ENCODE measurements around the gene IARS1. TPM values are rescaled to one million over a fixed set of nuclear protein-coding genes. Genes with fewer than 3 reads are reported as not detected.

The IARS1 gene
- total and polyA plus RNA-seq, 2 of the 13 experiments (the other 11 are each of a cell fraction or from before 2014, with no cell fraction given), result 55.9 to 185 TPM

GRCh38 chr9:92325269-92325990 is 31.9 kb upstream of the IARS1 start, which contains the start of the genes CENPP and NOL8 (continued):
- TF ChIP-seq TCF7L2 (IDR thresholded peaks at IDR 0.05; ENCODE audit: low read depth, low read length), result no peak
- no peak; the same call in 1 of the 2 replicates for TF ChIP-seq ZNF275 (CRISPR knock-in tag; IDR thresholded peaks at IDR 0.05; ENCODE audit: borderline replicate concordance)
- TF ChIP-seq GABPA (IDR thresholded peaks at IDR 0.05; ENCODE audit: low read depth, low read length), result peak; percentile 76
- peak; percentile 96 for TF ChIP-seq GABPA (CRISPR knock-in tag; IDR thresholded peaks at IDR 0.05; ENCODE audit: low read depth)
- no peak for TF ChIP-seq AKNA (CRISPR knock-in tag; IDR thresholded peaks at IDR 0.05; ENCODE audit: borderline replicate concordance)
- peak; percentile 100 for TF ChIP-seq HDAC1 (CRISPR knock-in tag; IDR thresholded peaks at IDR 0.05)
- peak; percentile 76 for TF ChIP-seq MXD3 (CRISPR knock-in tag; IDR thresholded peaks at IDR 0.05)
- peak; percentile 90 for TF ChIP-seq POLR2G (IDR thresholded peaks at IDR 0.05; ENCODE audit: low read depth, low read length)
- no peak for TF ChIP-seq ZFP62 (CRISPR knock-in tag; IDR thresholded peaks at IDR 0.05)
- TF ChIP-seq ZNF276 (CRISPR knock-in tag; IDR thresholded peaks at IDR 0.05; ENCODE audit: low read depth), result no peak; the same call in 1 of the 2 replicates
- TF ChIP-seq ZHX1 (CRISPR knock-in tag; IDR thresholded peaks at IDR 0.05; ENCODE audit: low read depth), result peak; percentile 20; the same call in 1 of the 2 replicates
- peak; percentile 55; the same call in 1 of the 2 replicates for TF ChIP-seq ZNF451 (CRISPR knock-in tag; IDR thresholded peaks at IDR 0.05)
- TF ChIP-seq RBM22 (optimal IDR thresholded peaks at IDR 0.05; ENCODE audit: low read length), result no peak
- TF ChIP-seq HNF4A (CRISPR knock-in tag; IDR thresholded peaks at IDR 0.05), result no peak
- no peak for TF ChIP-seq THYN1 (CRISPR knock-in tag; IDR thresholded peaks at IDR 0.05; ENCODE audit: borderline replicate concordance, low read depth)
- TF ChIP-seq MAZ (IDR thresholded peaks at IDR 0.05; ENCODE audit: borderline replicate concordance, low read depth, low read length), result peak; percentile 47; the same call in 1 of the 2 replicates
- TF ChIP-seq MAZ (CRISPR knock-in tag; IDR thresholded peaks at IDR 0.05; ENCODE audit: low read depth), result no peak; the same call in 1 of the 2 replicates
- TF ChIP-seq ERF (CRISPR knock-in tag; IDR thresholded peaks at IDR 0.05), result 0 out of 2 replicates have a peak, but pooled peaks have one; percentile 19
